Activated CD4-positive, alpha-beta T cell treated with anti-CD3 and anti-CD28 coated beads, Interleukin-2, Interleukin-6, amounts not matched to agents 100 ng/mL and 50 ng/mL, durations not matched to agents 16 hours and 8 hours (primary cell): Measurements from ENCODE around the gene ETFA.

ENCODE experiments used
- DNase-seq: peaks from one replicate; pipeline ENCODE4 v3.0.0-alpha.2; 2020

ETFA gene

DNA sequence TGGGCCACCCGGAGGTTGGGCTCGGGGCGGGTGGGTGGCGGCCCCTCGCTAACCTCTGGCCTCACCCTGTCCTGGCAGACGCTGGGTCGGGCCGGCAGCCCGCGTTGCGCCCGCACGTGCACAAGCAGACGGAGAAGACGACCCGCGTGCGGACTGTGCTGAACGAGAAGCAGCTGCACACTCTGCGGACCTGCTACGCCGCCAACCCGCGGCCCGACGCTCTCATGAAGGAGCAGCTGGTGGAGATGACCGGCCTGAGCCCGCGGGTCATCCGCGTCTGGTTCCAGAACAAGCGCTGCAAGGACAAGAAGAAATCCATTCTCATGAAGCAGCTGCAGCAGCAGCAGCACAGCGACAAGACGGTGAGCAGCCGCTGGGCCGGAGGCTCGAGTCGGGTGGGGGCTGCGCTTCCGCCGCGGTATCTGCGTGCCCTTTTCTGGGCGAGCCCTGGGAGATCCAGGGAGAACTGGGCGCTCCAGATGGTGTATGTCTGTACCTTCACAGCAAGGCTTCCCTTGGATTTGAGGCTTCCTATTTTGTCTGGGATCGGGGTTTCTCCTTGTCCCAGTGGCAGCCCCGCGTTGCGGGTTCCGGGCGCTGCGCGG, 29.0 kb upstream of the ETFA start:
- peak; percentile 35 for DNase-seq

DNA sequence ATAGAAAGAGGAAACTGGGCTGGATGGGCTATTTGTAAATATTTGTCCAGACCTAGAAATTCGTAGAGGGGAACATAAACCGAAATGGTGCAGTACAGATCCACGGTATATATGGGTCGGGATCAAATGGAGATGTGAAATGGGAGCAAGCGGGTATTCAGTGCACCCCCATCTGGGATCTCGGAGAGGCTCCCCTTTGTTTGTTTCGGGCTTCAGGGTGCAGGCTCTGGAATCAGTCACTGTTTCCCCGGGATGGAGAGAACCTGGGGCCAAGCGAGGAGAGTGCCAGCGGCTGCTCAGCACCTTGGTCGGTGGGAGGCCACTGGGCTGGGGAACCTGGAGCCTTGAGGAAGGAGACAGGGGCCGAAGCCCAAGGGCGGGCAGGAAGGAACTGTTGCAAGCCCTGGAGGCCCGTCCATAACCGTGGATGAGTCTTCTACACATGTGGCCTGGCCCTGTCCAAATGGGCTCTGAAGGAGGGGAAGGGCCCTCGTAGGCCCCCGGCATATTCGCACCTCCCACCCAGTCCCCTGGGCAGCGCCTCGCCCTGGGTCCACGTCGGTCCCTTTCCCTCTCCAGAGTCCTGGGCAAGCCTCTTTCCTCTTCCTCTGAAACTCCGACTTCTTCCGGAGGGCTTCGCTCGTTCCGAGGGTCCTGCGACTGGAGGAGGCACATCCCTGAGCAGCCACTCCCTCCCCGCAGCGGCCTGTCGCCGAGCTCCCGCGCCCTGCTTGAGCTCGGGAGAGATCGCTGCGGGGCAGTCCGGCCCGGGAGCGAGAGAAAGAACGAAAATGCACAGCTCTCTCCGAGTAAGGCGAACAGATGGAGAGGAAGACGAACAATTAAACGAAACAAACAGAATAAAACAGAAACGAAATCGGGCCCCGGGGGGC, 28.3 kb upstream of the ETFA start:
- peak; percentile 33 for DNase-seq

DNA sequence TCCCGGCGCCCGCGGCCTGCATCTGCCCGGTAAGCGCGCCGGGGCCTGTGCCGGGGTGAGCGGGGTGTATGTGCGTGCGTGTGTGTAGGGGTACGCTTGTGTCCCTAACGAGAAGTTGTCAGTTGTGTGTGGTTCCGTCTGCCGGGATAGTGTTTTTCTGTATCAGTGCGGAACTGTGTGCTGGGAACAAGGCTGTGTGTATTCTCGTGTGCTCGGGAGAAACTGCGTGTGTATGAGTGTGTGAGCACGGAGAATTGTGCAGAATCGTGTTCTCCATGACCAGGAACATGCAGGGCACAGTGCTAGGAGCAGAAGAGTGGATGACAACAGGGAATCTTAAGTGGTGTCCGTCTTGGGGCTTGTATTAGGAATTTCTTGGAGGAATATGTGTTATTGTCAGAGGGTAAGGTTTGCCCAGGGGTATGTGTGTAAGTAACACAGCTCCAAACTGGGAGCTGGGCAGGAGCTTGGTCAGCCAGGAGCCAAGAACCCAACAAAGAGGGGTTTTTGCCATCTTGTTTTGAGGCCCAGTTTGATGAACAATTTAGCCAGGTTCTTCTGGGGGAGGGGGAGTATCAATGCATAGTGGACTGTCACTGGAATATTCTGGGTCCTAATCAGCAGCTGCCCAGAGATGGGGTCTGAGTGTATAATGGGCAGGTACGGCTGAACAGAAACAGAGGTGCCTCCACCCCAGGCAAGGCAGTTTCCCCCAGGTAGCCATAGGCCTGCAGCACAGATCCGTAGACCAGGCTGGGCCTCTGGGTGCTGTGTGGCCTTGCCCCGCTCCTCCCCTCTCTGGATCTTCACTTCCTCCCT, 27.4 kb upstream of the ETFA start:
- DNase-seq: no peak

DNA sequence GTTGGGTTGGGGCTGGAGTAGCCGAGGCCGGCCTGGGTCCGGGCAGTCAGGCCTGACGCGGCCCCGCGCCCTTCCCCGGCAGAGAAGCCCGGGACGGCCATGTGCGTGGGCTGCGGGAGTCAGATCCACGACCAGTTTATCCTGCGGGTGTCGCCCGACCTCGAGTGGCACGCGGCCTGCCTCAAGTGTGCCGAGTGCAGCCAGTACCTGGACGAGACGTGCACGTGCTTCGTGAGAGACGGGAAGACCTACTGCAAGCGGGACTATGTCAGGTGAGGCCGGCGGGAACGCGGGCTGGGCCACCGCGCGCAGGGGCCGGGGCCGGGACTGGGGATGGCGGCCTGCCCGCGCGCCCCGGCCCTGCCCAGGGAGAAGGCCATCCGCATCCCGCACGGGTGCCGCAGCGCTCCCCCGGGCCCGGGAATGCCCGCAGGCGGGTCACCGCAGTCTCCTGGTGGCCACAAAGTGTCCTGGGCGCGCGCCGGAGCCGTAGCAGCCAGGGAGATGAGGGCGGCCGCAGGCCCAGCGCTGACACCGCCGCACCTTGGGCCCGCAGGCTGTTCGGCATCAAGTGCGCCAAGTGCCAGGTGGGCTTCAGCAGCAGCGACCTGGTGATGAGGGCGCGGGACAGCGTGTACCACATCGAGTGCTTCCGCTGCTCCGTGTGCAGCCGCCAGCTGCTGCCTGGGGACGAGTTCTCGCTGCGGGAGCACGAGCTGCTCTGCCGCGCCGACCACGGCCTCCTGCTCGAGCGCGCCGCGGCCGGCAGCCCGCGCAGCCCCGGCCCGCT, 26.6 kb upstream of the ETFA start:
- DNase-seq: peak; percentile 26

DNA sequence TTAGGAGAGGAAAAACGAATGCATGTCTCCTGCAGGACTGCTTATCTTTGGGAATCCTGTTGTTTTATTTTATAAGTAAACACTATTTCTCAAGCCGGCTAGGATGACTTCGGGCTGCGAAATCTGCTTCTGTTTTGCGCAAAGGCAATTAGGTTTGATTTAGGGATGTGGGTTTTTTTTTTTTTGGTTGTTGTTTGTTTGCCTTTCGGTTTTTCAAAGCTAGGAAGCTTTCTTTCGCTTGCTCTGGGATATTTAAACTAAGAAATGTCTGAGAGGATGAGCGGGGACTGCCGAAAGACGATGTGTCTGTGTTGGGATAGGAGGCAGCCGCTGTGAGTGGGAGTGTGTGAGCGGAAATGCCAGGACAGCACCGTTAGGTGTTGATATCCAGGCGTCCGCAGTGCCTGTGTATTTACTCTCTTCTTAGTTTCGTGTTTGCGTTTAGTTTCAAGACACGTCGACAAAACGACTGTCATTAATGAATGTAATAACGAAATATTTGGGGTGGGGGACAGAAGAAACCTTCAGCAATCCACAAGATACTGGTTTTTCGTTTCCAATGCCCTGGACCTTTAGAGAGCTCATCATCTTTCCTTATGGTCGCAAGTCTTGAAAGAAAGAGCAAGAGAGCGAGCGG, 25.9 kb upstream of the ETFA start:
- DNase-seq: peak; percentile 50

DNA sequence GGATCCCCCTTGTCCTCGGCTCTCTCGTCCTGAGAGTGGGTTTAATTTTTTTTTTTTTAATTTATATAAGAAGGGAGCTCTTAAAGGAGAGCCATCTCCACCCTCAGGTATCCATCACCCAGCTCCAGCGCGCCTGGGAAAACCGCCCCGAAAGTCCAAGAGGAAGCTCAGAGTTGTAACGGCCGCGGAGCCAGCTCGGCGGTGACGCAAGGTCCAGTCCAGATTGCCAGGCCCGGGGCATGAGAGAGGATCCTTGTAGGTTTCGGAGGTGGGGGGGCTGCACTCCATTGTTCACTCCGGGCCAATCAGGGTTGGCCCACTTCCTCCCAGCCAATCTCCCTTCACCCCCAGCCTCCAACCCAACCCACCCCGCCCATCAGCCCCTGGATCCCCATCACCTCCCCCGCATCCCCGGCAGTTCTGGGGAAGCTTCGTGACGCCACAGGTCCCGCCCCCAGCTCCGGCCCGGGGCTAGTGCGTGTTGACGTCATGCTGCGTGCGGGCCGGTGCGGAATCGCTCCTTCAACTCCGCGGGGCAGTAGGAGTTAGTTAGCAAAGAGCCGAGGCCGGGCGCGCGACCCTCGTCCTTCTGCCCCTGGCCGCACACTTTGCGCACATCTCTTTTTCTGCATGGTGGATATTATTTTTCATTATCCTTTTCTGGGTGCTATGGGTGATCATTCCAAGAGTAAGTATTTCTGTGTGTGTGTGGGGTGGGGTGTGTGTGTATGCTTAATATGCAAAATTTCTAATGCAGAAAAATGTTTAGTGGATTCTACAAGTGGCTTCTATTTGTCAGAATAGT, 25.2 kb upstream of the ETFA start, which contains the start of gene ISL2:
Gene ISL2, plus strand, starts transcription at position 520 of the 805 bp plus-strand sequence. Its CDS starts 111 bp downstream, at position 631.
- DNase-seq: peak; percentile 92

DNA sequence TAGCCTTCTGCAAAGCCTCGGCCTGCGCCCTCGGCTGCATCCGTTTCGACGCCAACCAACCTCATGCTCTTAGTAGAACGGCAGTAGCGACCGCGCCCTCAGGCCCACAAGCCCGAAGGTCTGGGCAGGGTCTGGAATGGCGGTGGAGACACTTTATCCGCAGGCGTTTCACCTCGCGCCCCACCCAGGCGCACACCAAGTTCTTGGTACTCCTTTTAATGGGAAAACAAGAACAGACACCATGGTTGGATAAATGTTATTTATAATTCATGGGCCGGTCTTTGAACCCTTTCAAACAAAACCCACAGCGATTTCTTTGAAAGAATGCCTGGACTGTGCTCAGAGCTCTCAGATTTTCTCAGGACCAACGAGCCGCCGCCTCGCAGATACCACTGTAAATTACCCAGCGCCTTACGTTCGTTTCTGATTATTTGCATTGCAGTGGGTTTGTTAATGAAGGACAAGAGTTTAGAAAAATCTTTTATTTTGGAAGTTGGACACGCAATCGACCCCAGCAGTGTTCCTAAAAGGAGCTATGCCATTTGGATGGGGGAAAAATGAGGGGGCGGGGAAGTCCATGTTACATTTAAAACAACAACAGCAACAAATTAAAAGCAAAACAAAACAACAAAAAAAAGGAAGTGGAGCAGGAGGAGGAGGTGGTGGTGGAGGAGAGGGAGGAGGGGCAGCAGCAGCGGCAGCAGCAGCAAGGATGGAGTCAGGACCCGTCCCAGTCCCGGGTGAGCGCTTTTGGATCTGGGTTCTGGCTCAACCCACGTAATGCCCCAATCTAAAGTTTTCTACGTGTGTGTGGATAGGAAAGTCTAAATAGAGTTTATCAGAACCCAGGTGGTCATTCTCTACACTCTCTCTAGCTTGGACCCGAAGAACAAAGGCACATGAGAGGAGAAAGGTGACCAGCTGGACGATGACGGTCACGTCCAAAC, 24.3 kb upstream of the ETFA start:
- no peak for DNase-seq

DNA sequence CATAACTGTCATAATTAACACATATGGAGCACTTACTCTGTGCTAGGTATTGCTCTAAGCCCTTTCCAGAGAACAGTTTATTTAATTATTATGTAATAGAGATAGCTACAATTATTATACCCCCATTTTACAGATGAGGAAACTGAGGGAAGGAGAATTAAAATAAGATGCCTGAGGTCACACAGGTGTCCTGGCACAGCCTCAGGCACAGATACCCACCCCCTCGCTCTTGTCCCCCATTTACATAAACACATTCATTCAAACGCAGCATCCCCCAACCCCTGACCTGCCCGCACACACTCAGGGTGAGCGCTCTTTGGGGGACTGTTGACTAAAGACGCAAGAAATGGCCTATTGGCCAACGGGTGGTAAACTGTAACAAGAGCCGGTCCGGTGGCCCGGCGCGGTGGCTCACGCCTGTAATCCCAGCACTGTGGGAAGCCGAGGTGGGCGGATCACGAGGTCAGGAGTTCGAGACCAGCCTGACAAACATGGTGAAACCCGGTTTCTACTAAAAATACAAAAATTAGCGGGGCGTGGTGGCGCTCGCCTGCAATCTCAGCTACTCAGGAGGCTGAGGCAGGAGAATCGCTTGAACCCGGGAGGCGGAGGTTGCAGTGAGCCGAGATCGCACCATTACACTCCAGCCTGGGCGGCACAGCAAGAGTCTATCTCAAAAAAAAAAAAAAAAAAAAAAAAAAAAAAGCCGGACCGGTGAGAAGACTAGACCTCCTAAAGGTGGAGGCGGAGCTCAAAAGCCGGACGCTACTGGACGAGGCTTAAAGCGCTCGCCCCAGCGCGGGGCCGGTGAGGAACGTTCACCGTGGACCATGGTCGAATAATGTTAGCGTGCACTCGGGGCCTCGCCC, 23.4 kb upstream of the ETFA start:
- DNase-seq: no peak

DNA sequence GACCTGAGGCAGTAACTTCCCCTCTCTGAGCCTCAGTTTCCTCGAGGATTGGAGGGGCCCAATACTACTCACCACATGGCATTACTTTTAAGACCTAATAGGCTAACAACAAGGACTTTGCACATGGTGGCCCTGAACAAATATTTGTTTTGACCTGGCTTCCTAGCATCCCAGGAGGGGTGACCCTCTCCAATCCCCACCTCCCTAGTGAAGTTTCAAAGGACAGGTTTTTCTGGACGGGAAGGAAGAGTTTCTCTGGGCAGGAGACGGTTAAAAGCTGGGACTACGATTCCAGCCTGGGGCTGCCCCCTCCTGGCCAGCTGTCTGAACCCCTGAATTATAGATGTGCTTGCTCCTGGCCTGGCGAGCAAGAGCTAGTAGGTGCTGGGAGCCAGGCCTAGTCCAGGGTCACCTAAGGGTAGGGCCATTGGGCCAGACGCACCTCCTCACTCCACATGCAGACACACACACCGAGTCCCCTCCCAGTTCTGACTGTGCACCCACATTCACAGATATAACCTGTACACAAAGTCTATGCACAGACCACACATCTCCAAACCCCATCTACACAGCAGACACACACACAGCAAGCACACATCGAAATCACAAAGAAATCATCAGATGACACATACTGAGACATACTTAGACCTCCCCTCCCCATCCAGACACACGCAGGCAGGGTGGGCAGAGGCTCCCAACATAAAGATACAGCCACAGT, 22.6 kb upstream of the ETFA start:
- DNase-seq: no peak

DNA sequence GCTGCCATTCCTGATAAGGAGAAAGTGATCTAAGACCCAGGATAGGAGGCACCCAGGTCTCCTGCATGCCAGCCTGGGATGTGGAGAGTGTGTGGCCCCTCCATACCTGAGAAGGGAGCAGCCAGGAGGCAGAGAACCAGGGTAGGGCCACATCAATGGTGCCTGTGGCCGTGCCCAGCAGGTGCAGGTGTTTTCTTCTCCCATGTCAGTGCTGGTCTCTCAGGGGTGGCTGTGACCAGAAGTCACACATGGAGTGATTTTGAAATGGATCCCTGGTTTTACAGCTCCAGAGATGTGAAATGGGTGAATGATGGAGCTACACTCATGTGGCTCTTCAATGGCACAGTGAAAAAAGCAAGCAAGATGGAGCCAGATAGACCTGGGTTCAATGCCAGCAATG, 22.0 kb upstream of the ETFA start:
- DNase-seq: no peak

DNA sequence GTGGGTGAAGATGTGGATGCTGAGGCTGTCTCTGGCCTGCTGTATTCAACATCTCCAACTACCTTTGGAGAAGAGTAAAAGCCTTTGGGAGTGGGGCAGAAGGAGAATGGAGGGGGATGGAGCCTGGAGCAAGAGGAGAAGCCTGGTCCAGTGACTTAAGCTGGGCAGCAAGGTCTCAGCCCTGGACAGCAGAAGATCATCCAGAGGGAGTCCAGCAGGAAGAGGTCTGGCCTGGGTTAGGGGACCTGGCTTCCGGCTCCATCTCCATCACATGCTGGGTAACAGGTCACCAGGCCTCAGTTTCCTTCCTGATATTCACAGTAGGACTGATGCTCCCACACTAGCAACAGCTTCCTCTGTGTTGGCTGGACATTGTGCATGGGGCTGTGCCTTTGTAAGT, 21.5 kb upstream of the ETFA start:
- DNase-seq: no peak

DNA sequence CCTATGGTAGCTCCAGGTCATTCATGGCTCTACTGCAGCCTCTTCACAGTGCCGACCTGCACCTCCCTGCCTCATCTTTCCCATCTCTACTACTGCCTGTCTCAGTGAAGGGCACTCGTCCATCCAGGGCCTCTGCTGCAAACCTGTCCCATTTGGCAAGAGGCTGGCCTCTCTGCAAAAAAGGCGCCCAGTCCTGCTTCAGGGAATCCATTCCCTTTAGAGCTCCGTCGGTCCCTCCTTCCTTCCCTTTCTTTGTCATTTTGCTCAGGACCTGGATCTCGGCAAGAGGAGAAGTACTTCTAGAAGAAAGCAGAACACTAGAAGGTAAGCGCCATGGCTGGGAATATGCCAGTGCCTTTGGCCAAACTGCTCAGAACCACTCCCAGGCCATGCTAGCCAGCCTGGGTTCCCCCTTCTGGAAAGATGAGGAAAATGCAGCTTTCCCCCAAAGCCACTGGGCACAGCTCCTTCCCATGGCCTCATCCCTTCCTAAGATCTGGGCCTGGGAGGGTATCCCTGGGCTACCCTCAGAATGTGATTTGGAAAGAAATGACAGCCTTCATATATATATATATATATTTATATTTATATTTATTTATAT, 18.9 kb upstream of the ETFA start:
- no peak for DNase-seq

DNA sequence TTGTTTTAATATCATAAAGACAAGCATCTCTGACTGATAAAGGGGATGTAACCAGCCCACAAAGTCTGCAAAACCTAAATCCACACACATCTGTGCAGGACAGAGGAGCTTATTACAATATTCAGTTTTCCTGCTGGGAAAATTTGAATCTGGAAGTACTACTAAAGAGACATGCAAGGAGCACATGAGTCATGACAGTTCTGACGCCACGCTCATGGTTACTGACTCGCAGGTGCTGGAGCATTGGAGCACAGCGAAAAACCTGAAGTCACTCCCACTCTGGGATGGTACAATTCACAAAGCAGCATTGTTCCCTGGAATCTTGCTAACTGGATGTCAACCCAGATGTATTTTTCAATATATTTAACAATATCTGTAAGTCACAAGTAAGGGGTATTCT, 17.7 kb upstream of the ETFA start:
- no peak for DNase-seq

DNA sequence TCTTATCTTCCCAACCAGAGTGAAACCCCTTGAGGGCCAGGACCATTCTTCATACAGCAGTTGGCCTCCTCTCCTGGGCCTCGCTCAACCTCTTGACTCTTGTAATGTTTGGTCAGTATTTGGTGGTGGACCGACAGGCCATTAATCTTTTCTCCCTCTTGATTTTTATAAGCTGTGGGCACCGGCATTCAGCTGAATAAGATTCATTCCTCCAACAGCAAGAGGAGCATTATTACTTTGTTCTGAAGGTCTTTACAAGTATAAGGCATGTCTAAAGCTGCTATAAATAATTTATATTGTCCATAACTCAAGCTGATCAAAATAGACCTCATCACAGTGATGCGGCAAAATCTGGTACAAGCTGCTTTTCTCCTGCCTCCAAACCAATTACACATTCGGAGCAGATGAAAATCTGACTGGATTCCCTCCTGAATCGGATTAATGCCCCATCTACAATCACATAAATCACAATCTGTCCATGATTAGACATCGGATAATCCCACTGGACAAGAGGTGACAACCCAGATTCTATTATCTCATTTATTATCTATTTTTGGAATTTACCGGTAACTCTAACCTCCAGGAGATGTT, 16.9 kb upstream of the ETFA start:
- DNase-seq: no peak

DNA sequence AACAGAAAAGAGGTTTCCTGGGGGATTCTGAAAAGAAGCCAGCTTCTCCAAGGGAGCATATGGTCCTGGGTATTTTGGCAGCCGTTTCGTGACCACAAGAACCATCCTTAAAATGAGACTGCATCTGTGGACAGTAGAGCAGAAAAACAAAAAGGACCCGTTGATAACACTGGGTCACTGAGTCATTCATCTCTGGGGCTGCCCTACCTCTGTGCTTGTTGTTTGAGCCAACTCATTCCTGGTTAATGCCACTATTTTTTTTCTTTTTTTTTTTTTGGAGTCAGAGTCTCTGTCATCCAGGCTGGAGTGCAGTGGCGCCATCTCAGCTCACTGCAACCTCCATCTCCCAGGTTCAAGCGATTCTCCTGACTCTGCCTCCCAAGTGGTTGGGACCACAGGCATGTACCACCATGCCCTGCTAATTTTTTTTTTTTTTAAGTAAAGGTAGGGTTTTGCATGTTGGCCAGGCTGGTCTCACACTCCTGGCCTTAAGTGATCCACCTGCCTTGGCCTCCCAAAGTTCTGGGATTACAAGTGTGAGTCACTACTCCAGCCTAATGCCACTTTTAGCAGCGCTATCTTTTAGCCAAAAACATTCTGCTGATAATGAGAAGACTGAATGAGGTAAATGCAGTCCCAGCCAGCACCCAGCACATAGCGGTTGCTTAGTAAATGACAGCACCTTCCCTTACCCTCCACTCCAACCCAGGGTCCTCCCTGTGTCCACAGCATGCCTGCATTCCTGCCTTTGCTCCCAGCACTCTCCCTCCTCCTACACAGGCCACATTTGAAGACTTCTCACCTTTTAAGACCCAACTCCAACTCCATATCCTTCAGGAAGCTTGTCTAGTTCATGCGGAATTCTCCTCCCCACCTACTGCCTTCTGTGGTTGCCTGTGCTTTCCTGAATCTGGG, 16.2 kb upstream of the ETFA start:
- no peak for DNase-seq

DNA sequence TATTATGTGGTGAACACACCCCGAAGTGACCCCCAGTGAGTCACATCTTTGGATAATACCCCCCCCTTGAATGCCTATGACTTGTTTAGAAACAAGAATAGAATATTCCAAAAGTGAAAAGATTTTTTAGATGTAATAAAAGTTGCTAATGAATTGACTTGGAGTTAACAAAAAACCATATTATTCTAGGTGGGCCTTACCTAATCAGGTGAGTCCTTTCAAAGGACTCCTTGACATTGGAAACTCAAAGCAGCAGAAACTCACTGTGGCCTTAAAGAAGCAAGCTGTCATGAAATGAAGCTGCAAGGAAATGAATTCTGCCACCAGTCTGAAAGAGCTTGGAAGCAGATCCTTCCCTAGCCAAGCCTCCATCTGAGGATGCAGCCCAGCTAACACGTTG, 14.4 kb upstream of the ETFA start:
- DNase-seq: no peak
